Measurements from ENCODE around the gene SRGAP3.

Gene SRGAP3

DNA sequence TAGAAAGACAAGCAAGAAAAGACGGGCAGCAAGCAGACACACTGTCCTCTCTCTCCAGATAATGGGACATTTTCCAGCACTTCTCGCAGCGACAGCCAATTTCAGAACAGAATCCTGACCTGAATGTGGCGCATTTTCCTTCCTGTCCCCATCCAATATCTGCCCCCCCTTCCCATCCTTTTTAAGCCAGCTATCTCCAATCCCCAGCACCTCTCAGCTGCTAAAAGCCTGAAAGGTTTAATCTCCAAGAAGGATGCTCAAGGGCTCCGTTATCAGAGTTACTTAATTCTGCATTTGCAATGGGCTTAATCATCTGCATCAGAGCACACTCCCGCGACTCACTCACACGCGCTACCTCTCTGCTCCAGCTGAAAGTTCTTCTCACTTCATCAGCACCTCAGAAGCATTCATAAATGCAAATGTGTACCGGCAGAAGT lies 50.5 kb downstream of the SRGAP3 start:
- no peak for DNase-seq

DNA sequence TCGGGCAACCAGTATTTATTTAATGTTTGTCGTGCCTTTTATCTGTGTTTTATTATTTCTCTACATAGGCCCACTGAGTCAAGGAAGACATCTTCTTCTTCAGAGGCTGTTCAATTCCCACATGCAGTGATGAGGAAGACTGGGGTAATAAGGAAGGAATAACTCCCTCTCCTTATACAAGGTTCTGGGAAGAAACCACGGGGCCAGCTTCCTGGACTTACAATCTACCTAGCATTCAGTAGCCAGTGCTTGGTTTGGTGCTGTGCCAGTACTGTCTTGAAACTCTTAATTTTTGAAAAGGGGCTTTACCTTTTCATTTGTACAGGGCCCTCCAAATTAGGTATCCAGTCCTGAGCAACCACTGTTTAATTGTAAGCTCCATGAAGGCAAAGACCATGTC lies 51.2 kb downstream of the SRGAP3 start:
- no peak for DNase-seq

DNA sequence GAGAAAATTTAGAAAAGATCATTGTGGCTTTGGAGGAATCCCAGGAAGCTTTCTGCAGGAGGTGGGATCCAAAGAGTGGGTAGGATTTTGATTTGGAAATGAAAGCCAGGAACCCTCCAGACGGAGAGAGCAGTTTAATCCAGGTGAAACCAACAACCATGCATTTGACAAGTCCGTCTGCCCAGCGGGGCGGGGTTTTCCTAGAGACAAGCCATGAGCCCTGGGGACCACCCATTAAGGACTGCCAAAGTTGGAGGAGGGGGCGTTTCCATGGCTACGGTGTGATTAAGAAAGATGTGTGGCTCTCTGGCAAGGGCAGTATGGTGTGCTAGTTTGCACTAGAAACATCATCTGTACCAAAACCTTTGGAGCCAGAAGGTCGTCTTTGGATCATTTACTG lies 53.4 kb downstream of the SRGAP3 start:
- DNase-seq: no peak

DNA sequence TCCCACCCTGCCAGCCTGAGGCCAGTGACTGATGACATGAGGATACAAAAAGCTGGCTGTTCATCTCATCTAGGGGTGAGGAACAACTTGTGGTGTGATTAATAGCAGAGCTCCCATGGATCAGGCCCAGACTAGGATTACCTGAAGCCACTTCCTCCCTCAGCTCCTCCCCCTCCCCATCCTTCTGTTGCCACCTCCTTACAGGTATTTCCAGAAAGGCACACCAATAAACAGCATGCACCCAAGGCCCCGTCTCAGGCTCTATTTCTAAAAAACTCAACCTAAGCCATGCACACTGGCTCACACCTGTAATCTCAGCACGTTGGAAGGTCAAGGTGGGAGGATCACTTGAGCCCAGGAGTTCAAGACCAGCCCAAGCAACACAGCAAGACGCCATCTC lies 54.1 kb downstream of the SRGAP3 start:
- no peak for DNase-seq

DNA sequence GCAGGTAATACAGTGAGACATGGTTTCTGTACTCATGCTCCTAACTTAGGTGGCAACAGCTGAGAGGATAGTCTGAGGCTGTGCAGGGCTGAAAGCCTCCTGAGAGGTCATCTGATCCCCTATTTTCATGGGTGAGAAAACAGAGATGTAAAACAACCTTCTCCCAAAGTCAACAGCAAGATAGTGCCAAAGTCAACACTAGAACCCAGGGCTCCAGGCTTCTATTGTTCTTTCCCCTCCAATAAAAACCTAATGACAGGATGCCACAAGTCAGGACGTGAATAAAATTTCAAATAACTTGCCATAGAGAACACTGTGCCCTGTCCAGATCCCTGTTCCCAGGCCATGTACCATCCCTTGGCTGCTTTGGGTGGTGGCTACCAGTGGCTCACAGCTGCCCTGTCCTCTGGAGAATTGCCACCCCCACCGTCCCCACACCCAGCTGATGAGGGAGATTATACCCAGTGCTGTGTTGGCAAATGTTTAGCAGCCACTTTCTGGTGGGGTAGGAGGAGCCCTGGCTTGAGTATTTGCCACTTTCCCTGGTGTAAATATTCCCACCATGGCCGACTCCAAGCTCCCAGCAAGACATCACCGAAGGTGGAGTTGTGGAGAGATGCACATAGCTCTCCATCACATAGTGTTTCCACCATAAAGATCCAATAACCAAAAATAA lies 54.8 kb downstream of the SRGAP3 start:
- no peak for DNase-seq

DNA sequence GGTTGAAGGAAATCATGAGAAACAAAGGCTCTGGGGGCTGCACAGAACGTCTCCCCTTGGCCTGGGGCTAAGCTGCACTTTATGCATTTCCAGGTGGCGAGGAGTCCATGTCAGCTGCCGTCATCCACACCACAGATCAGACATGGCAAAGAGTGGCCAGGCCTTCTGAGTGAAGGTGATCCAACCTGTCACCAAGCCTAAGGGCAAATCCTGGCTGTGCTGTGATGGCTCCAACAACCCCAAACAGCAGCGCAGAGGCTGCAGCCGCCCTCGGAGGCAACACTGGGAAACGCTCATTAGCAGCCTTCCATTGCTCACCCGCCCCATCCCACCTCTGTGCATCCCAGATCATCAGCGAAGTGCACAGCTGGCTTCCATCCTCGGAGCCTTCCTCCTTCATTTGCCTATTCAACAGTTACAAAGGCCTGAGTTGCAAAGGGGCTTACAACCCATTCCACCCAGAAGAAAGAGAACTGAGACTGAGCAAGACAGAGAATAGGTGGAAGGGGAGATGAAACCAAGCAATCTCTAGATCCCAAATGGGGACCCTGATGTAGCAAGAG lies 55.7 kb downstream of the SRGAP3 start:
- no peak for DNase-seq

DNA sequence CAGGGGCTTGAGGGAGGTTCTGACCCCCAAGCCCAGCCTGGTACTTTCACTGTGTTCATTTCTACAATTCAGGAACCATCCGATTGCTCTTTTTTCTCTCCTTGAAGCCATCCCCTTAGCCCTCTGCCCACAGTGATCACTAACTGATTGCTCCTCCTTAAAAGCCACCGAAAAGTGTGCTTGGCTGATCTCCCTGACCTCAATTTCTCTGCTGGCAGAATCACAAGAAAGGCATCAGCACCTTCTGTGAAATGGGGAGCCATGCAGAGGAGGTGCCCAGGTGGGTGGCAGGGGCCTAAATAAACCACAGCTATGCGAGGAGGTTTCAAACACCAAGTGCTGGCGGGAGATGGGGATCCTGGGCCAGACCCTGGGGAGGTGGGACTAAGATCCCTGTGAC lies 56.2 kb downstream of the SRGAP3 start:
- no peak for DNase-seq

DNA sequence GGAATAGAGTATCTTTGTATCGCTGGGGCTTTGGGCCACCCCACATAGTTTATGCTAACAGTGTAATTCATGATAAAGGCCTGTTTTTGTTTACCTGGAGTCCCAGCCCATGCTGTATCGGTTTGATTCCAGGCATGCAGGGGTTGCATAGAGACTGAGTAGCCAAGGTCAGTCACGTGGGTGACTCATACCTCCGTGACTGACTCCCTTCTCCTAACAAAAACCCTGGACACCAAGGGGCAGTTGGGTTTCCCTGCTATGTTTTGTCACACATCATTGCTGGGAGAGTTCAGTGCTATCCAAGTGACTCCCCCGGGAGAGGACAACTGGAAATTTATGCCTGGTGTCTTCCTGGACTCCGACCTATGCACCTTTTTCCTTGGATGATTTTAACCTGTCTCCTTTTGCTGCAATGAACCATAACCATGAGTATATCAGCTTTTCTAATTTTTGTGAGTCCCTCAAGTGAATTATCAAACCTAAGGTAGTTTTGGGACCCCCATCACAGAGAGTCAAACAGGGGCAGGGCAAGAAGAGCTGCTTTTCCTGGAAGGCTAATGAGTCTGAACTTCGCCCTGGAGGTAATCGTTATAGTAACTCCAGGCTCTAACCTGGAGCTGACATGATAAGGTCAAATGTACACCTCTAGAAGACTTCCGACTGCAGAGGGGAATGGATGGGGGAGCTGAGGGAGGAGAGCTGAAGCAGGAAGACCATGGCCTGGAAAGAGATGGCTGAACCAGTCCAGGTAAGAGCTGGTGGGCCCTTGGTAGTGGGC lies 57.0 kb downstream of the SRGAP3 start:
- DNase-seq: no peak

DNA sequence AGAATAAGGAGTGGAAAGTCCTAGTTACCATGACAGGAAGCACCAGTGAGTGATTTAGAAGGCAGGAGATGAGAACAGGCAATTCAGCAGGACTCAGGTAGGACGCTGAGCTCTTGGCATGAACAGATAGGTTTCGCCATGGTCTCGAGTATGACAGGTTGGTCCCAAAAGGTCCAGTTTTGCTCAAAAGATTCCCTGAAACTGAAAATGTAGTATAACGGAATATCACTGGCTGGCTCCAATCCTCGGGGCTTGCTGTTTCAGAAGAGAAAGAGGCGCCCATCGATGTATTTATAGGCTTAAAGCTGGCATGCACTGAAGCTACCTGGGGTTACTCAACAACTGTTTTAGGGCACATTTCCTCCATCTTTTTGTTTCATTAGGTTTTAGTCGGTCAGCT lies 59.2 kb downstream of the SRGAP3 start:
- DNase-seq: no peak

DNA sequence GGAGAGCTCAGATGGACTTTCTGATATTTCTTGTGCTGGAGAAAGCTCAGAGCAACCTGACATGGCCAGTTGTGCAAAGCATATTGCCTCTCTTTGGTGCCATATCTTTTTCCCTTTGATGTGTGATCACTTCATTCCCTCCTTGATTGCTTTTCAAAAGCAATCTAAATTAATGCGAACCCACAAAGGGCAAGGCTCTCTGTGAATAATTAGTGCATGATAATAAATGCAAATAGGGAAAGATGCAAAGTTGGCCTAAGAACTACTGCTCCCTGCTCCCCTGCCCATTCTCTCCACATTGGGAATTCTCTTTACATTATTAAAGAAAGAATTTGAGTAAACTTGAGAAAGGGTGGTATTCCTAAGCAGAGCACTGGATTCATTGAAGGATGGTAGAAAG lies 60.9 kb downstream of the SRGAP3 start:
- no peak for DNase-seq

DNA sequence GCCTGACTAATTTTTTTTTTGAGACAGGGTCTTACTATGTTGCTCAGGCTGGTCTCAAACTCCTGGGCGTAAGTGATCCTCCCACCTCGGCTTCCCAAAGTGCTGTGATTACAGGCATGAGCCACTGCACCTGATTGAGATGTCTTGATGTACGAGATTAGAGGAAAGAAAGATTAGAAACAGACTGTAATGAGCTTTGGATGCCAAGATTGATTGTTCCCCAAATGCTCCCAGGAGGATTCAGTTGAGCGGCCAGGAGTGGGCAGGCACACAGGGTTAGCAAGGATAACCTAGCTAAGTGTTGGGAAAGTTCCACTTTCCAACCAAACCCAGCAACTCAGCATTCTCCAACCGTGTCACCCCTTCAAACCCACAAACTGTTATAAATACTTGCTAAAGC lies 63.7 kb downstream of the SRGAP3 start:
- no peak for DNase-seq

DNA sequence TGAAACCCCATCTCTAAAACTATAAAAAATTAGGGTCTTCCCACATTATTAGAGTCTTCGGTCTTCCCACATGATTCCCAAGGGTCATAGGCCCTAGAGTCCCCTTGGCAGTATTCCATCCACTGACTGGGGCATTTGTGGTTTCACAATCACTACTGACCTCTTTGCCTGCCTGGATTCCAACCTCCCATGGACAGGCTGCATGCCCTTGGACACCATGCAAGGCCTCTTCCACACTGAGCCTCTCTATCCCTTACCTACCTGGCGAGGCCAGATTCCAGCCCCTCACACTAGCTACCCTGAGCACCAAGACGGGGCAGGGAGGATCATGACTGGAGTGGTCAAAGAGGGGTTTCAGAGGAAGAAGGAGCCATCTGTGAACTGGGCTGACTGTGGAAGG lies 64.4 kb downstream of the SRGAP3 start:
- DNase-seq: no peak

DNA sequence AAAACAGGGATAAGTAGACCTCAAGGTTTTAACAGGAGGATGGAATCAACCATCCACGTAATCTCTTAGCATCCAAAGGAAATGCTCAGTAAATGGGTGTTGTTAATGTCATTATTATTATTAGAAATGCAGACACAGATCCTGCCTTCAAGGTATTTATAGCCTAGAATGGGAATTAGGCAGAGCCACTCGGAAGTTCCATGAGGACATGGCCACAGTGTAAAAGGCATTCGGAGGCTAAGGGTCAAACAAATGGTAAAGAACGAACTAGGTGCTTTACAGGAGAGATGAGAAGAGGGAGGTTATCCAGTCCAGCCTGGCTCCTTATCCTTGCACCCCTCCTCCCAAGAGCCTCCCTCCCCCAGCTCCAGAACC lies 65.0 kb downstream of the SRGAP3 start:
- DNase-seq: no peak

DNA sequence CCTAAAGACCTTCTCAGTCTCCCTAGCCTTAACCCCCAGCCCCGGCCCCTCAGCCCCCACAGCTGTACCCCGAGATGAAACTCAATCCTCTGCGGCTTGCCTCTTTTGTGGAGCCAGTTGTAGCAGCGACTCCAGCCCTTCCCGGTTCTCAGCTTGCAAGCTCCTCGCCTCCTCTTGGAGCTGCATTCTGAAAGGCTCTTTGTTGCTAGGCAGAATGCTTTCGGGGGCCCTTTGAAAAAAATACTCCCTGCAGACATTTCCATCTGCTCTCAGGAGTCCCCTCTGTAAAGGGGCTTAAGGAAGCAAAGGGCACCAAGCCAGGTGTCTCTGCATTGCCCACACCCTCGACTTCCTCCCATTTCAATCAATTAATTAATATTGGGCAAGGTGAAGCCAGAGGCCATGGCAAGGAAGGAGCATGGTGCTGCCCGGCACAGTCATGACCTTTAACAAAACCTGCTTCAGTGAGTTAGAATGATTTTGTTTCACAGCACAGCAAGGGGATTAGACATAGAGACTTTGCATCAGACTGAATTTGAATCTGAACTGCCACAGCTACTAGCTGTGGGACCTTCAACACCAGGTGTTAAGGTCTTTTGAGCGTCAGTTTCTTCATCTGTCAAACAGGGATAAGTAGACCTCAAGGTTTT lies 65.5 kb downstream of the SRGAP3 start:
- DNase-seq: no peak

DNA sequence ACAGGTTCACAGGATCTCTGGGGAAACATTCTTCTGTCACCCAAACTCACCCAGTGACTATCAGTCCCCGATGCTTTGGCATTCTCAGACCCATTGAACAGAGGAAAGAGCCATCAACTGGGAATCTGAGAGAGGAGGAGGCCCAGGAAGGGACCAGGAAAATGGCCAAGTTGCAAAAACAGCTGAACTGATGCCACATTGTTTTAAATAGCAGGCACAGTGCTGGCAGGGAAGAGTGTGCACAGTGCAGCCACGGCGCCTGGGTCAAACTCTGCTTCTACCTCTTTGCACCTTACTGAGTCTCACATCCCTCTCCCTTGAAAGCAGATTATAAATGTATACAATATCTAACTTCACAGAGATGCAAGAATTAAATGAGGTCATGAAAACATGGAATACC lies 66.4 kb downstream of the SRGAP3 start:
- DNase-seq: no peak

DNA sequence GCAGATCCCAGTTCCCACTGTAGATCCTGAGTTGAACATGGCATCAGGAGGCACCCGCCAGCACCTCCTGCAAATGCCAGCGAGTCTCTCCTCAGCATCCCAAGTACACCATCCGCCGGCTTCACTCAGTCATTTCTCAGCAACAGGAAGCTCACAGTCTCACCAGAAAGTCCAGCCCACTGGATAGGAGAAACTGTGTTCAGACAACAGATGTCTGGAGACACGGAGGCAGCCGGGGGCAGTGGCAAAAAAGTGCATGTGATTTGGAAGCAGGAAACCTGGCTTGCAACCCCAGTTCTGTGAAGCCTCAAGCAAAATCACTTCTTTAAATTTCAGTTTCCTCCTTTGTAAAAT lies 68.7 kb downstream of the SRGAP3 start:
- DNase-seq: no peak

DNA sequence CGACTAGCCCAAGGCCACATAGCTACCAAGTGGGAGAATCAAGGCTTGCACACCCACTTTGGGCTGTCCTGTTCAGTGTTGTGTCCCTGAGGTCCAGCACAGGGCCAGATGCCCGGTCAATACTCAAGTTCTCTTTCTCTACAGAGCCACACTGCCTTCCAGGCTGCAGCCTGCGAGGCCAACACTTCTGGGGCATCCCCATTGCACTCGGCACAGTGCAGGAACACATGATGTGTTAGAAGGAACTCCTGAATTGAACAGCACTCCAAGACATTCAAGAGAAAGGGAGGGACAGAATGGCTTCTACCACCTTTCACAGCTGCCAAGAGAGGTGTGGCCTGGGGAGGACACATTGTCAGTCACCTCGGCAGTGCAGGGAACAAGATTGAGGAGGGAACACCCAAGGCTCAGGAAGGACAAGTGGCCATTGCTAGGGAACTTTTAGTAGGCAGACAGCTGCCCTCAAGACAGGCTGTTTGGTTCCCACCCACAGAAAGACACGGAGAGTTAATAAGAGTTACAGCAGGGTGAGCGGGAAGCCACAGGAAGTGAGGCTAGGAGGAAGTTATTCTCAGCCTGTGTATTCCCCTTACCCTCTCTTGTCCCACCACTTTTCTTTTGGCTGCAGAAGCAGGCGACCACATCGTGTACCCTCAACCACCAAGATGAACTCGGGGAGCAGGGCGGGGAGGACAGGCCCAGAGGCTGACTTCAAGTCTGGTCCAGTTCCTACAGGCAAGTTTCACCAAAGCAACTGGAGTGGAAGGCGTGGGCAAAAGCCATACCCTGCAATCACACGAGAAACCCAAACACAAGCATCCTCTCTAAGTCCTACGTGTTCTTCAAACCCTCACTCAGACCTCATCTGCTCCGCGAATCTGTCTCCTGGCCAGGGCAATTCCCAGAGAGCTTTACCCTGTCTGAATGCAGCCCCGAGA lies 69.4 kb downstream of the SRGAP3 start:
- DNase-seq: no peak

DNA sequence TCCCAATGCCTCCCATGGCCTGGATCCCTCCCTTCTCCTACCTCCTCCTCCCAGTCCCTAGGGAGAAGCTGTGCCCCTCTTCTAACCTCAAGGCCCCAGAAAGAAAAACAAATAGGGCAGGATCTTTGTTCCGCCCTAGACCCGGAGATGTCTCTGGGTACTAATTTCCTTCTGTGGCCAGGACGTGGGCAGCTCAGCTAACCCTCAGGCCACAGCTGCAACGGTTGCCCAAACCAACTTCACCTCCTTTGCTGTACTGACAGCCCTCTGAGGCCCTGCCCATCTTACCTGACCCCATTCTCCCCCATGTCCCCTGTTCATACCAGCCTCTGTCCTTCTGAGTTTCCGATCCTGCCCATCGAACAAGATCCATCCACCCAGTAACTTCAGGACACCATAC lies 70.7 kb downstream of the SRGAP3 start:
- DNase-seq: no peak

DNA sequence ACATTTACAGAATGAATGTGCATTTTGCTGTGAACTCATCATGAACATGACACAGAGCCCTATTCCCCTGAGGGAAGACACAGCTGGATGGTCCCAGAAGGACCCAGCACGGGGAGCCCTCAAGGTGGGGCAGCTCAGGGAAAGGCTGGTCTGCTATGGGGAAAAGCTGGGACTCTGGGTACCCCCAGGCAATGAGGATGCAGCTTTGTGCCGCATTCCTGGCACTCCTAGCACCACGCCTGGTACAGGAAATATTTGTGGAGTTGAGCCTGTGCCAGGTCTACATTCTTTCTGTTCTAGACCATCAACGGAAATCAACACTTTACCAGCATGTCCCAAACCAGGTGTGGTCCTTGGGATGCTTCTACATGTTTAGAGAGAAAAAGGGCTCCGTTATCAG lies 74.0 kb downstream of the SRGAP3 start:
- DNase-seq: no peak

DNA sequence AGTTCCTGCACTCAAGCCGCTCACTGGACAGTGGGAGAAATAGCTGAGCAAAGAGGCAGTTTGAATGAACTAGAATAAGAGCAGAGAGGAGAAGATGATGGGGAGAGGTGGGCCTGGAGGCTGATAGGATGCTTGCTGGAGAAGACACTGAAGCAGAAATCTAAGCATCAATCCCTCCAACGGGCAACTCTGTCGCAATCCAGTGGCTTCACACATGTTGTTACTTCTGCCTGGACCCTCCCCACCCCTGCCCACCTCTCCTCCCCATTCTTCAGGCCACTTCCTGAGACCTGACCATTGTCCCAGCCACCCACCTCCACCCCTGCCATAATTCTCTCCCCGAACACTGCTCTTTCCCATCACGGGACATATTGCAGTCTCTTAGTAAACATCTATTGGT lies 76.0 kb downstream of the SRGAP3 start:
- no peak for DNase-seq

DNA sequence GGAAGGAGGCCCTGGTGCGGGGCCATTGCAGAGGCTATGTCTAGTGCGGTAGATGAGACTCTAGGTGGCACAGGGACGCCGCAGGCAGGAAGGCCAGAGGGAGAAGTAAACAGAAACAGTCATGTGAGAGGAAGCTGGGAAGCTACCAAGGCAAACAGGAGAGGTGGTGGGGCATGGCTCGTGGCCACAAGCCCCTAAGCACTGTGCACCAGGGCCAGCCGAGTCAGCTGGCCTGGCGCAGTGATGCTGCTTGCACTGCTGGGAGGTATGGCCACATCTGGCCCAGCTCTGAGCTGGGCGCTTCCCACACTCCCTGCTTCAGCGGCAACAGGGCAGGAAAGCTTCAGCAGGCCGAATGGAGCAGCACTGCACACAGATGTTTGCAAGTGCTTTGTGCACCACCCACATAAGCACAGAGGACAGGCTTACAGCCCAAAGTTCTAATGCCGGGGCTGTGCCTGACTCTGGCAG lies 76.6 kb downstream of the SRGAP3 start:
- no peak for DNase-seq

DNA sequence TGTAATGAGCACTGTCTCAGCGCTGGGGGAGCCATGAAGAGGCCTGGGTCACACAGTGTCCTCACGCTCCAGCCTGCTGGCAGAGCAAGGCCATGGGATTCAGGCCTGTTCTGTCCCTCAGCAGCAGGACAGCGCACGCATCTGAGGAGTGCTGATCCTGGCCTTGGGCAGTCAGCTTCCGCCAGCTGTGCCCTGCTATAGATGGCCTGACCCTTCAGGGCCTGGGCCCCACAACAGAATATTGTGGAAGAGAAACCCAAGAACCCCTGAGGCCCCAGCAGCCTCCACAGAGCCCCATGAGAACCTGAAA lies 78.6 kb downstream of the SRGAP3 start:
- no peak for DNase-seq

Measured in effector CD8-positive, alpha-beta T cell (primary cell).